ENCODE data around the gene GPC6.
"Not testable (repeated sequence)": the region's sequence is repeated elsewhere in the genome, so short reads cannot be mapped to it uniquely, and the experiment has no call there.

The GPC6 gene

DNA sequence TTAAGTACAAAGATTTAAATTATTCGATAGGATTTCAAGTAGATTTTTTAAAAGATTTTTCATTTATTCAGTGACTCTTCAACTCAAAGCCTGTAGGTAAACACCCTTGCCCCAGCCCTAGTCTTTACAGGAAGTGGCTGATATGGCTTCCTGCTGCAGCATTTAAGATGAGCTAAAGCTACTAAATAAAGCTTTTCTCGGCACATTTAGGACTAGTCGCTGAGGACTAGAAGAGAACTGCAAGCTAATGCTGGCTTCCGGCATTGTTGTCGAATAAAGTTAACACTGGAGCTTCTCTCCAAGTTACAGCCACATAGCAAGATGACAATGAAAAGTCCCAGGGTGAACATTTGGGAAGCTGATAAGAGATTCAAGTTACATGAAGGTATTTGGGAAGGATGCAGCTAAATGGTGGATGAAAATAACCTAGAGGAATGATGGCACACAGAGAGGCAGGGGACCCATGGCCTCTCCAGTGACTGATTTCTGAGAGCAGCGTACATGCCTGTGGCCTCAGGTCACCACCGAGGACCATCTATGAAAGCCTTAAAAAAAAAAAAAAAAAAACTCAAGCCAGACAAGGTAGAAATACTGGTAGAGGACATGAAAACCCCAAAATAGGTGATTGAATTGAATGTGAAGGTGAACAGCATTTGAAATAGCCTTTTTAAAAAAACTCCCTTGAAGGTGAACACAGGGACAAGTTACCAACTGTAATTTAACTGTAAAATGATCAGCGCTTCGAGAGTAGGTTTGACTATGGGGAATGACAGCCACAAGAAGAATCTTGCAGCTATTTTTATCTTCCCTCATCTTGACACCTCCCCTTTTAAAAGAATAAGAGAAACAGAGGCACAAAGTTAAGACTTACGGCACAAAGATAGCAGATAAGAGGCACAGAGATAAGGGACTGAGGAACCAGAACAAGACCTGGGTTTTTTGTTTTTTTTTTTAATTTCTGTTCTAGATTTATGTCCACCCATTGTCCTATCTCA lies 1097.5 kb downstream of the GPC6 start:
- no peak for DNase-seq (ENCODE audit: low read depth in 2 of 2)

DNA sequence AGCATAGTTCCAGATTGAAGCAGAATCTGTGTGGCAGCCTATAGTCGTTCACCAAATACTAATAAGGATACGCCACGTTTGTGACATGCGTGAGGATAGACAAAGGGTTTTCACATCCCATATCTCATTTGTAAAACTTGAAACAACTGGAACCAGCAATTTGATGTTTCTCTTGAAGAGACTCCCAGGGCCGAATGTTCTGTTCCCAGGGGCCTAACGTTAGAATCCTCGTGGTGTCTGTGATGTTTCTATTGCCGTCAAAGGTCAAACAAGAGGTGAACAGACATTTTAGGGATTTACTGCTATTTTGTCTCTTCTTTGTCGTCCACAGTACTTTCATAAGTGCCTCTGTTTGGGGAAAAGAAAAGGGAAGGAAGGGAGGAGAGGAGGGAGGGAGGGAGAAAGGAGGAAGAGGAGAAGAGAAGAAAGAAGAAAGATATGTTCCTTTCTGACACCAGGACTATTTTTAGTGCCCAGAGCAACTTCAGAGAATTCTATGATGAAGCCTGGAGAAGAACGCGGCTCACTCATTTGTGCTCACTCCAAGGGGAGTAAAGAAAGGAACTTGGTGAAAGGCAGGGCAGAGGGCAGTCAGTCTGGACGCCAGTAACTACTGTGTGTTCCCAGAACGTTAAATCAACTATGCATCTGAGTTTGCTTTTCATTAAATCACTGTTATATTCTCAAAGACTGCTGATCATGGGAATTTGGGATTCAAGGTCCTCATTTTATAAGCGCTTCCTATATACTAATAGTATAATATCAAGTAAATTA lies 1098.3 kb downstream of the GPC6 start:
- no peak for DNase-seq (ENCODE audit: low read depth in 2 of 2)

DNA sequence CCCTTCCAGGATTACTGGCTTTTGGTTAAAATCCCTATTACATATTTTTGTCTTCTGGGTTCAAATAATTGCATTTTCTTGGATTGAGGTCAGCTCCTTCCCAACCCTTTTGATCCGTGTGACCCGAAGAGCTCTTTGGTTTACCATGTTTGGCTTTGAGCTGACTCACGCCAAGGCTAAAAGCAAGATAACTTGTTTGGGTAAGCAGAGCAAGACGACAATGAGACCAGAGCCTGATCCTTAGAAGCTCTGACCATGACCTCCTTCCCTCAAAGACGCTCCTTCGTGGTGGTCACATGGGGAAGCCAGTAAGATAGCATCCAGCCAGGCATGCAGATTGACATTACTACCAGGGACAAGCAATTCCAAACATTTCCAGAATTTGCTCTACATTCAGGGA lies 1099.0 kb downstream of the GPC6 start:
- no peak for DNase-seq (ENCODE audit: low read depth in 2 of 2)

GRCh38 chr13:94327318-94327717 lies 1100.7 kb downstream of the GPC6 start:
- DNase-seq (ENCODE audit: low read depth in 2 of 2) = no peak

DNA sequence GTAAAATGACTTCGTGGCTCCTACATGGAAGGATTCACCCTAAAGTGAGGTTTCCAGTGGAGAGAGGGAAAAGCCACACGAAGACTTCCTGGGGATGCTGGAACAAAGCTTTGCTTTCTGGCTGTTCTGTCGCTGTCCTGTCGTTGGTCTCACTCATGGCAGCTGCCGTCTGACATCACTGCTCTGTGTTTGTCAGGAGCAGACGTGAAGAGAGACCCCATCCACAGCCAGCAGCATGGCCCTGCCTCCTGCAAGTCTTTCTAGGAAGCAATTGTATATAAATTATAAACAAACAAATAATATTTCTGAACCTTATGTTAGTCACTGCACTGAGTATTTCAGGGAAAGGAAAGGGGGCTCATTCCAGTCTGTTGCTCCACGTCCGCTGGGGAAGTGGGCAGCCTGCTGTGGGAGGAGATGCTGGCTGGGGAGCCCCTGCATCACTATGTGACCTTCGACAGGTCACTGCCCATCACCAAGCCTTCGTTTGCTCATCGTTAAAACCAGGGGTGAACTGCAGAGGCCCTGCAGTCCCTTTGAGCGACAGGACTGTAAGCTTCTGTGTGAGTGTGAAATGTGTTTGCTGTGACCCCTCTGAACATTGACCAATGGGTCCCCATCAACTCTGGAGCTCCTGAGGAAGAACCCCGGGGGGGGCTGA lies 1101.9 kb downstream of the GPC6 start:
- no peak for DNase-seq (ENCODE audit: low read depth in 2 of 2)

DNA sequence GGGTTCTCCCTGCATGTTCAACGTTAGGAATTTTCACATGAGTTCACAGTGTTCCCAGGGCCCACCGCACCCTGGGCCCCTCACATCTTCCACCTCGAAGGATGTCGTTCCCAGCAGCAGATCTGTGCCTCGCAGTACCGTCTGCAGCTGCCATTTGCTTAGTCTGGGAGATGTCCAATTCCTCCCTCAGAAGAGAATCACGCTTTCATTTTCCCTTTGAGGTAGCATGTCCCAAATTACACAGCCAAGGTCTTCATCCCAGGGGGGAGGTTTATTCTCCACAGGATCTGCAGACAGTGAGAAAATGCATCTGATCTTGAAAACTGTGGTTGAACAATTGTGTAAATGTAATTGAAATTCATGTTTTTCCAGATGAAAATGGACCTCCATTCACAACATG lies 1102.7 kb downstream of the GPC6 start:
- no peak for DNase-seq (ENCODE audit: low read depth in 2 of 2)

GRCh38 chr13:94329754-94330551 lies 1103.3 kb downstream of the GPC6 start:
- no peak for DNase-seq (ENCODE audit: low read depth in 2 of 2)

- no peak for DNase-seq (ENCODE audit: low read depth in 2 of 2)
Measured at GRCh38 chr13:94330552-94331071, 1104.0 kb downstream of the GPC6 start.

GRCh38 chr13:94331281-94331680 lies 1104.7 kb downstream of the GPC6 start:
- DNase-seq (ENCODE audit: low read depth in 2 of 2) = no peak

- DNase-seq (ENCODE audit: low read depth in 2 of 2) = no peak
Measured at GRCh38 chr13:94332359-94333096, 1105.9 kb downstream of the GPC6 start.

- no peak for DNase-seq (ENCODE audit: low read depth in 2 of 2)
Measured at GRCh38 chr13:94333131-94333820, 1106.7 kb downstream of the GPC6 start.

GRCh38 chr13:94335761-94336526 lies 1109.3 kb downstream of the GPC6 start:
- DNase-seq (ENCODE audit: low read depth in 2 of 2) = no peak

DNA sequence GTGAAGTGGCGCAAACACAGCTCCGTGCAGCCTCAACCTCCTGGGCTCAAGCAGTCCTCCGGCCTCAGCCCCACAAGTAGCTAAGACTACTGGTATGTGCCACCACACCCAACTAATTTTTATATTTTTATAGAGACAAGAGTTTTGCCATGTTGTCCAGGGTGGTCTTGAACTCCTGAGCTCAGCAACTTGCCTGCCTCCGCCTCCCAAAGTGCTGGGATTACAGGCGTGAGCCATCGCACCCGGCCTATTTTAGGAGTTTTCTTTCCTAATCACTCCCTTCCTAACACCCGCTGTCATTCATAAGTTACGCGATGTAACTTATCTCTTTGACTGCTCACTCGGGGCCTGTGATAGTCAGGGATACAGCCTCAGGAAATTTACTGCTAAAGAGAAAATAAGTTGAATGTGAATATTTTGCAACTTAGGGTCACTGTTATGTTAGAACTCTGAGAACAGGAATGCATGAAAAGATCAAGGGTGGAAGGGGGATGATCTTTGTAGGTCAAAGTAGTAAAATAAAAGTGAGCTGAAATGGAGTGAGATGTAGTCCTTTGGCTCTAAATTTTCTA lies 1112.6 kb downstream of the GPC6 start:
- DNase-seq (ENCODE audit: low read depth in 2 of 2) = no peak

DNA sequence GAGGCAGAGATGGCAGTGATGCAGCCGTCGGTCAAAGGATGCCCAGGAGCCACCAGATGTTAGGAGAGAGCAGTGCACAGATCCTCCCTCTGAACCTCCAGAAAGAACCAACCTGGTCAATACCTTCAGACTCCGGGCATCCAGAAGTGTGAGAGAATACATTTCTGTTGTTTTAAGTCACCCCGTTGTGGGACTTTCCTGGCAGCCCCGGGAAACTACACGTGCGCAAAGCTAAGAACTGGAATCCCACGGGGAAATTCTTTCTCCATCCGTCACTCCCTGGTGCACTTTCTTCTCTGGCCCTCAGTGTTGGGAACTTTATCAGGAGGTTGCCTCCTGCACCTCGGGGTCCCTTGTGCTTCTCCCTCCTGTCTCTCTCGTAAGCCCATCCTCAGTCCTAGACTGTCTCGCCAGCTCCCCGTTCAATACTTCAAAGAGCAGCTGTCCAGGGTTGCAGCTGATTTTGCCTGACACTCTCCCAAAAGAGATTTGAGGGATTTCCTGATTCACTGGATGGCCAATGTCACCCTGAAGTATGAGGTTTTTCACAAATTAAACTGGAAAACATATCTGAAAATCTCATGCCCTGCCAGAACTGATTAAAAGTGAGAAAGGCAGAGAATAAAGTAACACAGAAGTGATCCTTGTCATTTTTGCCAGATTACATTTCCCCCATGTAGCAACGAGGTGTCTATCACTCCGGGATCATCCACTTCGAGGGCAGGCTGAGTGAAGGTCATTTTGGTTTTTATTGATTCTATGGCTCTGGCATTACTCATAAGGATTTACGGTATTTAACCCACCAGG lies 1116.0 kb downstream of the GPC6 start:
- DNase-seq (ENCODE audit: low read depth in 2 of 2) = no peak

DNA sequence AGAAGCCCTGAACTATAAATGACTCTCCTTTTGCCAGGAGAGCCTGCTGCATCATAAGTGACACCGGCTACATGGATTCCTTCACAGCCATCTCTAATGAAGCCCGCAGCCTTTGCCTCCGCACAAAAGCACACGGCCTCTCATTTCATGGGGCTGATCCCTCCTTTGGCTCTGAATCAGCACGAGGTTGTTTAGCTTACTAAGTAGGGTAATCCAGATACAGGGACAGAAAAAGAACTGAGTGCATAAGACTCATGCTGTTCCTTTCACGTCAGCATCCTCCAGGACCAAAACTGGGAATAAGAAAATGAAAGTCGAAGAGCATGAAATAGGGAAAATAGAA lies 1116.6 kb downstream of the GPC6 start:
- DNase-seq (ENCODE audit: low read depth in 2 of 2) = no peak

DNA sequence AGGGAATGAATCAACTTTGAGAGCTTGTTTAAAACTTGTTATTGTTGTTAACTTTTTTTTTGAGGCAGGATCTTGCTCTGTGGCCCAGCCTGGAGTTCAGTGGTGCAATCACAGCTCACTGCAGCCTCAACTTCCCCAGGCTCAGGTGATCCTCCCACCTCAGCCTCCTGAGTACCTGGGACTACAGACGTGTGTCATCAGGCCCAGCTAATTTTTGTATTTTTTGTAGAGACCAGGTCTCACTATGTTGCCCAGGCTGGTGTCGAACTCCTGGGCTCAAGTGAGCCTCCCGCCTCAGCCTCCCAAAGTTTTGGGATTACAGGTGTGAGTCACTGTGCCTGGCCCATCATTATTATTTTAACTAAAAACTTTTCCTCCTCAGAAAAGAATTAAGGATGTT lies 1117.1 kb downstream of the GPC6 start:
- DNase-seq (ENCODE audit: low read depth in 2 of 2) = not testable (repeated sequence)

GRCh38 chr13:94344126-94344818 lies 1117.7 kb downstream of the GPC6 start:
- DNase-seq (ENCODE audit: low read depth in 2 of 2) = no peak
